HCT116 (cell line): Measurements from ENCODE around the gene DYNC2LI1. TPM values are rescaled to one million over a fixed set of nuclear protein-coding genes. Genes with fewer than 3 reads are reported as not detected.

Source experiments
- ATAC-seq: fragments of 200-7000 bp; cut with Tn5 transposase; 2 replicates; pipeline ENCODE4 v1.9.1; 2020; ENCODE audit warnings: mild to moderate bottlenecking, moderate library complexity
- BruUV-seq: library from RNA; stranded (reverse); fragments of 400-500 nt; replicated peaks from 2 replicates; lab custom pipeline; 2021; lab: Mats Ljungman, UMichigan
- CTCF ChIA-PET: fragments of 300-600 bp; sonication (Branson Sonifier 250); formaldehyde crosslinking; loops from one replicate; lab custom pipeline; 2021; ENCODE audit warnings: antibody characterized with exemption; lab: Charles Lee
- POLR2A ChIA-PET: fragments of 300-600, 350-600 bp; sonication (Branson Sonifier 250); formaldehyde crosslinking; loops from one replicate; lab custom pipeline; 2021; ENCODE audit warnings: antibody characterized with exemption; lab: Charles Lee
- RAD21 ChIA-PET, 2 experiments: fragments of 300-600 bp; sonication (Branson Sonifier 250); formaldehyde crosslinking; loops; one replicate each; lab custom pipeline; 2023; ENCODE audit warnings: low total read pairs in 2 of 2; ENCODE audit not compliant: uncharacterized antibody in 2 of 2, unreplicated experiment in 2 of 2, low non-redundant PET in 1 of 2; lab: Charles Lee
- DNase-seq: peaks from one replicate; pipeline ENCODE4 v3.0.0-alpha.2; 2010; ENCODE audit warnings: low read depth, low spot score
- H2AFZ ChIP-seq: fragments of 200-600 bp; shearing (Covaris generic), sonication (generic); 2 replicates; pipeline ENCODE4 v1.6.1; 2017; ENCODE audit warnings: low read depth, mixed run types, mixed read lengths, antibody characterized with exemption, low read length; ENCODE audit not compliant: poor library complexity, severe bottlenecking
- H3K27ac ChIP-seq: 2 replicates; pipeline ENCODE4 v1.5.1; 2012; ENCODE audit warnings: low read depth, low read length
- H3K27me3 ChIP-seq: fragments of 200-600 bp; sonication (generic); 2 replicates; pipeline ENCODE4 v1.6.1; 2016; ENCODE audit warnings: mixed run types, low read length, mixed read lengths; ENCODE audit not compliant: insufficient read depth
- H3K36me3 ChIP-seq, 2 experiments: fragments of 200-500 bp in 1 of 2; fragments of 200-600 bp in 1 of 2; sonication (Bioruptor generic) in 1 of 2; sonication (generic) in 1 of 2; 2 replicates each; pipeline versions ENCODE4 v1.5.1 to v1.6.1; 2014 to 2016; ENCODE audit warnings: low read length in 2 of 2, inconsistent platforms in 1 of 2, mixed read lengths in 1 of 2, mixed run types in 1 of 2; ENCODE audit not compliant: insufficient read depth in 2 of 2, control insufficient read depth in 1 of 2
- H3K4me1 ChIP-seq, 2 experiments: fragments of 200-600 bp in 1 of 2; sonication (generic) in 1 of 2; 2 replicates each; pipeline versions ENCODE4 v1.5.1 to v1.6.1; 2012 to 2017; ENCODE audit warnings: low read length in 2 of 2, inconsistent platforms in 1 of 2, mild to moderate bottlenecking in 1 of 2, mixed read lengths in 1 of 2, mixed run types in 1 of 2, moderate library complexity in 1 of 2; ENCODE audit not compliant: insufficient read depth in 2 of 2, control insufficient read depth in 1 of 2
- H3K4me2 ChIP-seq: fragments of 200-600 bp; sonication (generic); 2 replicates; pipeline ENCODE4 v1.6.1; 2017; ENCODE audit warnings: mixed run types, low read length, mixed read lengths
- H3K4me3 ChIP-seq, 2 experiments: fragments of 200-600 bp in 1 of 2; sonication (generic) in 1 of 2; replicated peaks in 1 of 2; 2 replicates each; pipeline ENCODE4 v1.5.1; 2011 to 2016; ENCODE audit warnings: low read length in 2 of 2, control low read depth in 1 of 2, low read depth in 1 of 2, mild to moderate bottlenecking in 1 of 2, mixed read lengths in 1 of 2, mixed run types in 1 of 2
- H3K79me2 ChIP-seq: fragments of 200-600 bp; sonication (generic); 2 replicates; pipeline ENCODE4 v1.6.1; 2017; ENCODE audit warnings: mild to moderate bottlenecking, mixed run types, low read length, moderate library complexity, mixed read lengths; ENCODE audit not compliant: insufficient read depth
- H3K9ac ChIP-seq: fragments of 200-600 bp; sonication (generic); 2 replicates; pipeline ENCODE4 v1.6.1; 2016; ENCODE audit warnings: low read length, mixed read lengths
- H3K9me2 ChIP-seq: fragments of 200-600 bp; sonication (generic), shearing (Covaris generic); 2 replicates; pipeline ENCODE4 v1.6.1; 2017; ENCODE audit warnings: mixed run types, mild to moderate bottlenecking, moderate library complexity; ENCODE audit not compliant: insufficient read depth
- H3K9me3 ChIP-seq, 2 experiments: fragments of 200-500 bp in 1 of 2; fragments of 200-600 bp in 1 of 2; sonication (Bioruptor generic) in 1 of 2; sonication (generic) in 1 of 2; 2 replicates each; pipeline ENCODE4 v1.6.1; 2014 to 2017; ENCODE audit warnings: low read length in 2 of 2, mixed read lengths in 2 of 2, inconsistent platforms in 1 of 2, low read depth in 1 of 2, mild to moderate bottlenecking in 1 of 2, mixed run types in 1 of 2, moderate library complexity in 1 of 2; ENCODE audit not compliant: control insufficient read depth in 1 of 2, insufficient read depth in 1 of 2
- H4K20me1 ChIP-seq: fragments of 200-600 bp; sonication (generic), shearing (Covaris generic); 2 replicates; pipeline ENCODE4 v1.6.1; 2017; ENCODE audit warnings: mixed run types, mild to moderate bottlenecking, moderate library complexity; ENCODE audit not compliant: insufficient read depth
- EGR1 ChIP-seq: IDR thresholded peaks from 2 replicates; pipeline ENCODE4 v1.6.1; 2012; ENCODE audit warnings: low read depth
- EZH2 ChIP-seq: fragments of 200-600 bp; sonication (generic); IDR thresholded peaks from 2 replicates; pipeline ENCODE4 v1.6.1; 2017; ENCODE audit warnings: antibody characterized with exemption, mixed run types
- EZH2phosphoT487 ChIP-seq: fragments of 200-600 bp; IDR thresholded peaks from 2 replicates; pipeline ENCODE4 v1.6.1; 2018; ENCODE audit warnings: antibody characterized with exemption, borderline replicate concordance
- JUND ChIP-seq: IDR thresholded peaks from 2 replicates; pipeline ENCODE4 v1.6.1; 2012
- POLR2AphosphoS5 ChIP-seq: IDR thresholded peaks from 2 replicates; pipeline ENCODE4 v1.6.1; 2011; ENCODE audit warnings: mild to moderate bottlenecking, low read depth, low read length, moderate library complexity
- SIN3A ChIP-seq: IDR thresholded peaks from 2 replicates; pipeline ENCODE4 v1.6.1; 2012; ENCODE audit warnings: low read depth
- SRF ChIP-seq: IDR thresholded peaks from 2 replicates; pipeline ENCODE4 v1.6.1; 2012; ENCODE audit warnings: low read depth
- TCF7L2 ChIP-seq: IDR thresholded peaks from 2 replicates; pipeline ENCODE4 v1.7.0; 2011; ENCODE audit warnings: borderline replicate concordance, inconsistent platforms; ENCODE audit not compliant: insufficient read depth, insufficient read length; ENCODE audit errors: extremely low read depth
- ZFX ChIP-seq: fragments of 450-650 bp; IDR thresholded peaks from 2 replicates; pipeline ENCODE4 v1.6.1; 2017
- intact Hi-C: fragments of 100-400 bp; cut with micrococcal nuclease; formaldehyde crosslinking; loops from 2 replicates; pipeline ENCODE4 v1.10.0; 2022
- total RNA-seq: library from RNA; stranded (reverse); gene quantifications from one replicate; pipeline ENCODE4 v1.2.1, GENCODE V29; 2021; ENCODE audit not compliant: unreplicated experiment
- TF ChIP-seq, protein P1 (sequence below): IDR thresholded peaks from 2 replicates; pipeline ENCODE4 v1.6.1; 2012; ENCODE audit warnings: low read depth

Gene DYNC2LI1
- total RNA-seq, 1 experiment from 2014 or later = 16.7 TPM

DNA sequence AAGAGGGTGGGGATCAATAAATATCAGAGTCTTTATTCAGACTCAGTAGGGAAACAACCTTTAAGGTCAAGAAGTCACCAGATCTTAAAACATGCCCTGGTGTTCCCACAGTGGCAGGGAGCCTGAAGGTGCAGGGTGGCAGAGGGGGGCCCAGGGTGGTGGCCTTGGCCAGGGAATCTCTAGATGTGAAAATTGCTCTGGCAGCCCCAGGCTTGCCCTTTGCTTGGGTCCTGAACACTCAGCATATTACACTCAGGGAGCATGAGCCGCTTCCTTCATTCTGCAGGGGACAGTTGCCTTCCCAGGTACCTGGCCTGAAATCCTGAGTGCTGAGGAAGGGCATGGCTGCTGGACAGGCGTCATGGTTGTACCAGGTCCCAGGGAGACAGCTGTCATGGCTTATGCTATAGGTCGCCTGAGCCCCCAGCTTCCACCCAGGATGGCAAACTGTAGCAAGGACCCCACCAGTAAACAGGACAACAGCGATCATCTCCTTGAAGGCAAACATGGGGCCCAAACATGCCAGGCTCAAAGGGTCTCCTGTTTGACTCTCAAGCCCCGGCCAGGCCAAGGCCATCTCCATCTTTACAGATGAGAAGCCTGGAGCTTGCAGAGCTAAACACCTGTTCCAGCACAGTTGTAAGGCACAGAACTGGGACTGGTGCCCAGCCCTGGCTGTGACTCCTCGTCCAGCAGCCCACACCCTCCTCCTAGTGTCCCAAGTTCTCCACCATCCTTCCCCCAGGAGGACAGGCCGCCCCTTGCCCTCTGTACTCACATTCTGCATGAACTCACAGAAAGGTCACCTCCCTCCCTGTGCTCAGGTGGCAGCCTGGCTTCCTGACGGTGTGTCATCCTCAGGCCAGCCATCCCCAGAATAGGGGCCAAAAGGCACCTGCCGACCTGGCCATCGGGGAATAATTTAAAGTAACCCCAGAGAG lies 79.6 kb downstream of the DYNC2LI1 start:
- POLR2A ChIA-PET = no interaction called here
- TF ChIP-seq POLR2AphosphoS5 = no peak
- TF ChIP-seq EZH2phosphoT487 = no peak
- TF ChIP-seq EZH2 = no peak
- TF ChIP-seq, protein P1, sequence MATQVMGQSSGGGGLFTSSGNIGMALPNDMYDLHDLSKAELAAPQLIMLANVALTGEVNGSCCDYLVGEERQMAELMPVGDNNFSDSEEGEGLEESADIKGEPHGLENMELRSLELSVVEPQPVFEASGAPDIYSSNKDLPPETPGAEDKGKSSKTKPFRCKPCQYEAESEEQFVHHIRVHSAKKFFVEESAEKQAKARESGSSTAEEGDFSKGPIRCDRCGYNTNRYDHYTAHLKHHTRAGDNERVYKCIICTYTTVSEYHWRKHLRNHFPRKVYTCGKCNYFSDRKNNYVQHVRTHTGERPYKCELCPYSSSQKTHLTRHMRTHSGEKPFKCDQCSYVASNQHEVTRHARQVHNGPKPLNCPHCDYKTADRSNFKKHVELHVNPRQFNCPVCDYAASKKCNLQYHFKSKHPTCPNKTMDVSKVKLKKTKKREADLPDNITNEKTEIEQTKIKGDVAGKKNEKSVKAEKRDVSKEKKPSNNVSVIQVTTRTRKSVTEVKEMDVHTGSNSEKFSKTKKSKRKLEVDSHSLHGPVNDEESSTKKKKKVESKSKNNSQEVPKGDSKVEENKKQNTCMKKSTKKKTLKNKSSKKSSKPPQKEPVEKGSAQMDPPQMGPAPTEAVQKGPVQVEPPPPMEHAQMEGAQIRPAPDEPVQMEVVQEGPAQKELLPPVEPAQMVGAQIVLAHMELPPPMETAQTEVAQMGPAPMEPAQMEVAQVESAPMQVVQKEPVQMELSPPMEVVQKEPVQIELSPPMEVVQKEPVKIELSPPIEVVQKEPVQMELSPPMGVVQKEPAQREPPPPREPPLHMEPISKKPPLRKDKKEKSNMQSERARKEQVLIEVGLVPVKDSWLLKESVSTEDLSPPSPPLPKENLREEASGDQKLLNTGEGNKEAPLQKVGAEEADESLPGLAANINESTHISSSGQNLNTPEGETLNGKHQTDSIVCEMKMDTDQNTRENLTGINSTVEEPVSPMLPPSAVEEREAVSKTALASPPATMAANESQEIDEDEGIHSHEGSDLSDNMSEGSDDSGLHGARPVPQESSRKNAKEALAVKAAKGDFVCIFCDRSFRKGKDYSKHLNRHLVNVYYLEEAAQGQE = no peak
- no peak for TF ChIP-seq SIN3A
- TF ChIP-seq ZFX = no peak
- no peak for TF ChIP-seq EGR1
- no peak for TF ChIP-seq TCF7L2
- TF ChIP-seq SRF = no peak
- TF ChIP-seq JUND = no peak

More for the DNA sequence above, 79.6 kb downstream of the DYNC2LI1 start:
- ATAC-seq (no peak), DNase-seq (no peak)
- Histone ChIP-seq H3K4me1 (peaks cover 0 to under 1% of the 10 kb centered on the region in 2 experiments; a peak in 1 of 4 replicates), H3K27me3 (peaks cover 40% of the 10 kb centered on the region), H2AFZ (no peak overlapping the region), H3K27ac (no peak overlapping the region), H3K9ac (no peak overlapping the region), H3K4me2 (no peak overlapping the region), H3K9me2 (no peaks in the 10 kb centered on the region), H3K4me3 (no peak overlapping the region), H3K9me3 (no peaks in the 10 kb centered on the region), H3K79me2 (no peaks in the 10 kb centered on the region), H4K20me1 (no peaks in the 10 kb centered on the region), H3K36me3 (no peaks in the 10 kb centered on the region)
- intact Hi-C loops = no loop called here
- BruUV-seq = no TSS peak
- ChIA-PET CTCF (no interaction called here), RAD21 (no interaction called here)
